Chondrocyte (in vitro differentiated cells): ENCODE data around the gene ZNF169. TPM values are rescaled to one million over a fixed set of nuclear protein-coding genes. Genes with fewer than 3 reads are reported as not detected.
"Not testable (repeated sequence)": the region's sequence is repeated elsewhere in the genome, so short reads cannot be mapped to it uniquely, and the experiment has no call there.

Experiments
- DNase-seq: peaks from one replicate; pipeline ENCODE4 v3.0.0; 2021; ENCODE audit warnings: mixed read lengths, low spot score
- H3K27ac Mint-ChIP-seq: one replicate; pipeline ENCODE4 v1.8.0; 2021; ENCODE audit warnings: mild to moderate bottlenecking, moderate library complexity, mixed read lengths; ENCODE audit not compliant: unreplicated experiment
- H3K27me3 Mint-ChIP-seq: 2 replicates; pipeline ENCODE4 v1.8.0; 2021; ENCODE audit warnings: low read depth, mixed read lengths
- H3K36me3 Mint-ChIP-seq: 2 replicates; pipeline ENCODE4 v1.8.0; 2021; ENCODE audit warnings: low read depth, mixed read lengths
- H3K4me1 Mint-ChIP-seq: 2 replicates; pipeline ENCODE4 v1.8.0; 2021; ENCODE audit warnings: low read depth, mild to moderate bottlenecking, mixed read lengths
- H3K4me3 Mint-ChIP-seq: one replicate; pipeline ENCODE4 v1.8.0; 2021; ENCODE audit warnings: mild to moderate bottlenecking, moderate library complexity, mixed read lengths; ENCODE audit not compliant: unreplicated experiment
- H3K9me3 Mint-ChIP-seq: 2 replicates; pipeline ENCODE4 v1.8.0; 2021; ENCODE audit warnings: low read depth, mixed read lengths
- total RNA-seq: library from RNA; stranded (reverse); gene quantifications from 3 replicates; pipeline ENCODE4 v1.2.1, GENCODE V29; 2021
- TF ChIP-seq, protein P1 (sequence below): fragments of 200-600 bp; sonication (generic); IDR thresholded peaks from 2 replicates; pipeline ENCODE4 v1.5.0; 2021; ENCODE audit warnings: antibody characterized with exemption, mild to moderate bottlenecking, moderate library complexity

The ZNF169 gene
- total RNA-seq, 1 donor from 2014 or later = 3.1 TPM

DNA sequence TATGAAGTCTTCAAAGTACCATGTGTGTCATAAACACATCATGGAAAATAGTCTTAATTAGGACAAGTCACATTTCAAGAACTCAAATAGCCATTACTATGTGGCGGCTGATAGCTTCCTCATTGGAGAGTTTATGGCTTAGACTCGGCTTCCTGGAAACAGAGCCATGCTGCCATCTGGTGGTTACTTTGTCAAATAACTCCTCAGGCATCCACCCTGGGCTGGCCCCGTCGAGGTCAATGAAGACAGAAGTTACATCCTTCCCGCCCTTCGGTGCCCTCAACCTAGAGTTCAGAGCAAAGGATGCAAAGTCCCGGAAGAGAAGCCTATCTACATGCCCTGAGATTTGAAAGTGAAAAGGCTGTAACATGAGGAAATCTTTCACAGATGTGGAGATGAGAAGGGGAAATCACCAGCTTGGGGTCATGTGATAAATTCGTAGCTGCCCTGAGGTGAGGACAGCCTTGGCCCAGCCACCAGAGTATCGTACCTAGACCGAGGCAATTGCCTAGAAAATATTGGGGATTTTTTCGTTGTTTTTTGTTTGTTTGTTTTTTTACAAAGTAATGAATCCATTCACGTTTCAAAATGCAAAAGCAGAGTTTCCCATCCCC is 45.5 kb upstream of the ZNF169 start:
- TF ChIP-seq, protein P1, sequence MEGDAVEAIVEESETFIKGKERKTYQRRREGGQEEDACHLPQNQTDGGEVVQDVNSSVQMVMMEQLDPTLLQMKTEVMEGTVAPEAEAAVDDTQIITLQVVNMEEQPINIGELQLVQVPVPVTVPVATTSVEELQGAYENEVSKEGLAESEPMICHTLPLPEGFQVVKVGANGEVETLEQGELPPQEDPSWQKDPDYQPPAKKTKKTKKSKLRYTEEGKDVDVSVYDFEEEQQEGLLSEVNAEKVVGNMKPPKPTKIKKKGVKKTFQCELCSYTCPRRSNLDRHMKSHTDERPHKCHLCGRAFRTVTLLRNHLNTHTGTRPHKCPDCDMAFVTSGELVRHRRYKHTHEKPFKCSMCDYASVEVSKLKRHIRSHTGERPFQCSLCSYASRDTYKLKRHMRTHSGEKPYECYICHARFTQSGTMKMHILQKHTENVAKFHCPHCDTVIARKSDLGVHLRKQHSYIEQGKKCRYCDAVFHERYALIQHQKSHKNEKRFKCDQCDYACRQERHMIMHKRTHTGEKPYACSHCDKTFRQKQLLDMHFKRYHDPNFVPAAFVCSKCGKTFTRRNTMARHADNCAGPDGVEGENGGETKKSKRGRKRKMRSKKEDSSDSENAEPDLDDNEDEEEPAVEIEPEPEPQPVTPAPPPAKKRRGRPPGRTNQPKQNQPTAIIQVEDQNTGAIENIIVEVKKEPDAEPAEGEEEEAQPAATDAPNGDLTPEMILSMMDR = peak; percentile 93
- DNase-seq = no peak

GRCh38 chr9:94222870-94223269 is 36.2 kb upstream of the ZNF169 start:
- Mint-ChIP-seq H3K4me3 (no peak overlapping the region), H3K9me3 (peaks cover 18% of the 10 kb centered on the region), H3K27me3 (peaks cover 12% of the 10 kb centered on the region), H3K36me3 (peaks cover 3% of the 10 kb centered on the region), H3K4me1 (no peaks in the 10 kb centered on the region), H3K27ac (no peak overlapping the region)
- TF ChIP-seq, protein P1 = no peak
- DNase-seq = no peak

More for the DNA sequence above, 45.5 kb upstream of the ZNF169 start:
- peaks cover 4% of the 10 kb centered on the region for H3K27me3 Mint-ChIP-seq
- H3K4me1 Mint-ChIP-seq = peaks cover 20% of the 10 kb centered on the region
- no peak overlapping the region for H3K4me3 Mint-ChIP-seq
- H3K36me3 Mint-ChIP-seq = peaks cover 2% of the 10 kb centered on the region
- no peak overlapping the region for H3K27ac Mint-ChIP-seq
- peaks cover 9% of the 10 kb centered on the region for H3K9me3 Mint-ChIP-seq

- H3K27ac Mint-ChIP-seq, H3K4me3 Mint-ChIP-seq, H3K4me1 Mint-ChIP-seq, DNase-seq, H3K36me3 Mint-ChIP-seq: not testable (repeated sequence)
- peaks cover 16% of the 10 kb centered on the region for H3K27me3 Mint-ChIP-seq
- H3K9me3 Mint-ChIP-seq = peaks cover 29% of the 10 kb centered on the region
These were observed 33.7 kb upstream of the ZNF169 start for GRCh38 chr9:94225413-94225812.

- Mint-ChIP-seq H3K4me3 (no peak overlapping the region), H3K4me1 (no peaks in the 10 kb centered on the region), H3K9me3 (peaks cover 25% of the 10 kb centered on the region), H3K27ac (no peak overlapping the region), H3K27me3 (peaks cover 16% of the 10 kb centered on the region), H3K36me3 (peaks cover 4% of the 10 kb centered on the region)
- no peak for DNase-seq
- TF ChIP-seq, protein P1 = no peak
These were observed 30.5 kb upstream of the ZNF169 start for GRCh38 chr9:94228616-94229015.

- no peaks in the 10 kb centered on the region for H3K4me1 Mint-ChIP-seq
- no peak for DNase-seq
- H3K27me3 Mint-ChIP-seq = peaks cover 12% of the 10 kb centered on the region
- H3K9me3 Mint-ChIP-seq = peaks cover 22% of the 10 kb centered on the region
- H3K27ac Mint-ChIP-seq = no peak overlapping the region
- H3K36me3 Mint-ChIP-seq = peaks cover 4% of the 10 kb centered on the region
- no peak overlapping the region for H3K4me3 Mint-ChIP-seq
- TF ChIP-seq, protein P1 = no peak
These were observed 26.7 kb upstream of the ZNF169 start for GRCh38 chr9:94232428-94232827.

DNA sequence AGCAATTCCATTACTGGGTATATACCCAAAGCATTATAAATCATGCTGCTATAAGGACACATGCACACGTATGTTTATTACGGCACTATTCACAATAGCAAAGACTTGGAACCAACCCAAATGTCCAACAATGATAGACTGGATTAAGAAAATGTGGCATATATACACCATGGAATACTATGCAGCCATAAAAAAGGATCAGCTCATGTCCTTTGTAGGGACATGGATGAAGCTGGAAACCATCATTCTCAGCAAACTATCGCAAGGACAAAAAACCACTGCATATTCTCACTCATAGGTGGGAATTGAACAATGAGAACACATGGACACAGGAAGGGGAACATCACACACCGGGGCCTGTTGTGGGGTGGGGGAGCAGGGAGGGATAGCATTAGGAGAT is 18.0 kb upstream of the ZNF169 start:
- H3K27ac Mint-ChIP-seq, H3K27me3 Mint-ChIP-seq, DNase-seq, H3K4me3 Mint-ChIP-seq, H3K36me3 Mint-ChIP-seq, H3K4me1 Mint-ChIP-seq: not testable (repeated sequence)
- peaks cover 20% of the 10 kb centered on the region for H3K9me3 Mint-ChIP-seq
